ENCODE measurements around the gene CHD6. TPM values are rescaled to one million over a fixed set of nuclear protein-coding genes. Genes with fewer than 3 reads are reported as not detected.

The CHD6 gene
- total RNA-seq, 2 donors from 2014 or later: 51.1 to 56.2 TPM

DNA sequence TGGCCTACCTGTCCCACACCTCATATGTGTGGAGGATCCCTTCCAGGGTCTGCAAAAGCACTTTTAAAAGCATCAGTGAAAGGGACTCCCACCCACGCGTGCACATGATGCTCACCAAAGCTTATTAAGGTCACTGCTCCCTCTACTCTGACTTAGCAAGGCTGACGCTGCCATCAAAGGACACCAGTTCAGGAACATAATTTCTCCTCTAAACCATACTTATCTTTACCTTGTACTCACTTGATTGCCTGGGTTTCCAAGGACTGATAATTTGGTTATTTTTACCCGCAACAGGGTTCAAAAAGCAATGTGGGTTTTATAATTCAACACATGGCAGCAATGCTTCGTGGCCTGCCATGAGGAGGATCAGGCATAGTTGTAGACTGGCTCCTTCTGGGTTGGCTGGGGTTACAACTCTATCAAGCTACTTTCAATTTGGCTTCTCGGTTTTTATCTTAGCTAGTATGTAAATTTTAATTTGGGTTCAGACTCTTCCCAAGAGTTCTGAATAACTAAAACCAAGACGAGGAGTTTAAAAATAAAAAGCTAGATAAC, 199.4 kb downstream of the CHD6 start:
- intact Hi-C loops (cut with DNase I): loop anchor here in 1 of 2 donors (10.0 kb wide), 1 partner anchor 244 kb away; no protein-coding TSS in a partner anchor
- no peak for DNase-seq (ENCODE audit: low spot score)

DNA sequence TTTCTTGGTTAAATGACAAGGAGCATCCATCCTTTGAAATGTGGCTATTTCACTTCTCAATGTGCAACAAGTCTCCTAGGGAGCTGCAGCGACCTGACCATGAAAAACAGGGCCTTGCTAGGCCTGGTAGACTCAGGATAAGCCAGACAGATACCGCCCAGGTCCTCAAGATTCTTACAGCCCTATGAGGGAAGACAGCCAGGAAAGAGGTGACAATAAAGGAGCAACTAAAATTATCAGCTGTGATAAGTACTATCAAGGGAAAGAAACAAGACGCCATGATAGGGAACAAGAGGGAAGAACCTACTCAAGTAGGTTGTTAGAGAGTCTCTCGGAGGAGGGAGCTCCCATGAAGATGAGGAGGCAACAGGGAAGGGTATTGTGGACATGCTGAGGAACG, 200.1 kb downstream of the CHD6 start:
- no peak for DNase-seq (ENCODE audit: low spot score)
- intact Hi-C loops (cut with DNase I): loop anchor here in 1 of 2 donors (10.0 kb wide), 1 partner anchor 243 kb away; no protein-coding TSS in a partner anchor

DNA sequence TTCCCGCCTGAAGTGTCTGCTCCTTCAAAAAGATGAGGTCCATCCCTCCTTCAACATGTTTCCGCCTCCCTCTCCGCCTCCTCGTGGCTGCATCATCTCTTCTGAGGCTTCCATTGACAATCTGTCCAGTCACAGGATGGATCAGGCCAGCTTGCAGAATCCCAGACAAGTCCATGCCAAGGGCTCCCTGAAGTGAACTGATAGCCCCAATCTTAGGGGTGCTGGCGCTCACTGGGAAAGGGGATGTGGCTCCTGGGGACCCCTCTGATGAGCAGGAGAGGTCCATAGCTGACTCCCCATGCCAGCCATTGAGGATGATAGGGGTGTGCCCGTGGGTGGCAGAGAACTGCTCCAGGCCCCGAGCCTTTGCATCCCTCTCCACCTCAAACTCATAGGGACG, 203.0 kb downstream of the CHD6 start:
- DNase-seq (ENCODE audit: low spot score): no peak
- intact Hi-C loops (cut with DNase I): loop anchor here in 1 of 2 donors (10.0 kb wide), 1 partner anchor 240 kb away; no protein-coding TSS in a partner anchor

DNA sequence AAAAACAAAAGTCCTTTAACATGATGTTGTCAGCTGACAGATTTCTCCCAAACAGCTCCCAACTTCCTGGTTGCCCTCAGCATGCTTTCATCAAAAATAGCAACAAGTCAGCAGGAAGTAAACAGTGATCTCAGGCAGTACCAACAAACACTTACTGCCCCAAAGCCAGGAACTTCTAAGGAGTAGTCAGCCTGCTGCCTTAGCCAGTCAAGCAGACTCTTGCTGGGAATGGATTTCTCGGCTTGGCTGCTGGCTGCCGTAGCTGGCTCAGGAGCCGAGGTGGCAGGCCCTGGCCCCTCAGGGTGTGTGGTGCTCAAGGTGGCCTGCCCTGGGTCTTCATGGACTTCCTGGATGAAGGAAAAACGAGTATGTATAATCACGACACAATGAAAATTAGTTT, 205.0 kb downstream of the CHD6 start:
- intact Hi-C loops (cut with DNase I): loop anchor here in 1 of 2 donors (10.0 kb wide), 1 partner anchor 238 kb away; no protein-coding TSS in a partner anchor
- DNase-seq (ENCODE audit: low spot score): no peak

DNA sequence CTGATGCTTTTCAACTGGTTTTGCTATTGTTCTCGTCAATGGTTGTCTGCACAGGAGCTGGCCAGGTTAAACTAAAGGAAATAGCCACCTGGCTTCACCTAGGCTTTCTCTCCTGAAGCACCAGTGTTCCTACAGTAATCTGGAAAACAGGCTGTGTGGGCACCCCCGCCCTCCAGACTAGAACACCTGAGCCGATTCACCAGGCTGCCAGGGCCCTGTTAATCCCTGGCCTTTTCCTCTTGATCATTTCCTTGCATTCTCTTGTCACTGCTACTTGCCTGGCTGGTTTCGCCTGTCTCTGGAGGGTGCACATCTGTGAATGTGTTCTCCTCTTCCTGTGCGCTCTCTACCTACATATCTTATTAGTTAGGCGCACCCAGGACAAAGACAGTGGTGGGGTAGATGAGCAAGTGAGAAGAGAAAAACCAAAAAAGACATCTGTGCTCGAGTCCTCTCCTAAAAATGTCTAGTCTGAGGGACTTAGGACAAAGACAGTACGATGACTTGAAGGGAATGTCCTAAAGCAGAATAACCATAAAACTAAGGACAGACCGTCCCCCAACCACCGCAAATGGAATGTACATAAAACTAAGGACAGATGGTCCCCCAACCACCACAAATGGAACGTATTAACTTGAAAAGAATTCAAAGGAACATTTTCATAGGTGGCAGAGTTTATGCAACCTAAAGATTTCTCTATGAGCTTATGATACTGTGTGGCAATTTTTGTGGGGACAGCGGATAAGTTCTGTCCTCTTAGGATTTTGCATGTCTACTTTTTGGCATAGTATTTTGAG, 205.7 kb downstream of the CHD6 start:
- DNase-seq (ENCODE audit: low spot score): no peak

DNA sequence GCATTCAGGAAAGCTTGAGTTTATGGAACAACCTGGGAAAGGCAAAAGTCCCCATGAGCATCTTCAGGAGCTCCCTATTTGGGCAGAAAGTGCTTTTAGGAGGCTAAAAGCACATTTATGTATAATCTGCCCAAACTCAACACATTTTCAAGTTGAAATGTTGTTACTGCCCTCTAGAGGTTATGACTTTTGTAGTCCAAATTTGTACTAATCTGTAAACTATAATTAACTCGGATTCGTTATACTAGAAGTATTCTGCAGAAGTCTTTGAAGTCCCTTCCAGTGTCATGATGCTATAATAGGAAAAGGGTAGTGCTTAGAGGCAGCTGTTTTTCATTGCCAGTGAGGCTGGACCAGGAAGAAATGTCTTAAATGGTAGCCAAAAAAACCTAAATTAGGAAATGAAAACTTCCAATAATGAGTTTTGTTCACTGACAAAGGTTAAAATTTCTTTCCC, 206.8 kb downstream of the CHD6 start:
- DNase-seq (ENCODE audit: low spot score): no peak
- intact Hi-C loops (cut with DNase I): loop anchor here in 1 of 2 donors (10.0 kb wide), 1 partner anchor 237 kb away; no protein-coding TSS in a partner anchor

More for the DNA sequence above, 205.7 kb downstream of the CHD6 start:
- intact Hi-C loops (cut with DNase I): loop anchor here in 1 of 2 donors (10.0 kb wide), 1 partner anchor 238 kb away; no protein-coding TSS in a partner anchor

DNA sequence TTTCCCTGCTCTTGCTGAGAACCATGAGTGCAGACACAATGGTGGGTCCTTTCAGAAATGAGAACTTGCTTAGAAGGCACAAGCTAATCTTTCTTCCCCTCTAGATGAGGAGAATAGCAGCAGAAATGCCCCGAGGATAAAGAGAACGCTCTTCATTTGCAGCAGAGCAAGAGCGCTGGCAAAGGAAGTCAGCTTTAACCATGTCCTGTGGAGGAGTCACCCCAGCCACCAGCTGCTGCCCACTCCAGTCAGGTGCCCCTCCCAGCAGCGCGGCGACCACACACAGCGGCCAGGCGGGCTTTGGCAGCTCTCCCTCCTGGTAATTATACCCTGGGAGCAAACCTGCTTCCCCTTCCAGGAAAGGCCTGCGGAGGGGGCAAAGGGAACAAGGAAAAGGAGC, 209.2 kb downstream of the CHD6 start:
- intact Hi-C loops (cut with DNase I): loop anchor here in 1 of 2 donors (5.0 kb wide), 1 partner anchor 67 kb away; the partner anchor contains the start of gene LPIN3
- DNase-seq (ENCODE audit: low spot score): no peak

DNA sequence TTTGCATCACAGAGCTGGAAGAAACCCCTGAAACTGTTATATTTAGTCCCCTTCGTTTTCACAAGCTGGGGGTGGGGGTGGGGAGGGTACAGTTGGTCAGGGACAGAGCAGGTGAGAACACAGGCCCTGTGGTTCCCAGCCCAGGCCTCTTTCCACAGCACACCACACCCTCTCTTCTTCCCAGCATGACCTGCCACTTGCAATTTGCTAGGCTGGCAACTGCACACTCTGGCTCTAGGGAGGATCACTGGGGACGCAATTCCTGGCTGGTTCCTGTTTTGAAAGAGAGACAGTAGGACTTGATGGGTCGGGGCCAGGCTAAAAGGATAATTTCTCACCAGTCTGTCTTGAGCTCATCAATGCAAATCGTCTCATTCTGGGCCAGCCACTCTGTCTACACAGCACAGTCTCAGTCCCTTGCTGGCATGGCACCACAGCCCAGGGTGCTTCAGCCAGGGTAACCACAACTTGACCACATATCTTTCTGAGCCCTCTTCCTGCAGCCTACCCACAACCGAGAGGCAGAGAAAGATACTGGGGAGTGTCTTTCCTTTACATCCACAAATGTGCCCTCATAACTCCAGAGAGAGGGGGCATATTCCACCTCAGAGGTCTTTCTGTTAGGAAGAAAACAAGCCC, 209.9 kb downstream of the CHD6 start:
- DNase-seq (ENCODE audit: low spot score): no peak
- intact Hi-C loops (cut with DNase I): loop anchor here in 1 of 2 donors (5.0 kb wide), 1 partner anchor 66 kb away; the partner anchor contains the start of gene LPIN3

DNA sequence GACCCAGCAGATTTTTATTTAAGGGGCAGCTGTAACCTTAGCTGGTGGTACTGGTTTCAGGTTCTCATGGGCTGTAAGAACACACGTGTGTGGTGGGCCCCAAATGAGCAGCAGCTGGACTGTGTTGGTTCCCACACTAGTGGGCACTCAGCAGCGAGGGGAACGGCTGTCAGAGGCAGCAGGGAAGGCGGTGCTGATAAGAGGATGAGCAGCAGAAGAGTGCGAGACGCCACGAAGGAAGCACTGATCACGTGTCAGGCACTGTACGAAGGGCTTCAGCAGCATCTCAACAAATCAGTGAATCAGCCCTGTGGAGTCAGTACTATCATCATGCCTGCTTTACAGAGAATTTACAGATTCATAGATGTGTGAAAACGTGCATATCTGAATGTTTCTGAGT, 210.6 kb downstream of the CHD6 start:
- DNase-seq (ENCODE audit: low spot score): no peak
- intact Hi-C loops (cut with DNase I): loop anchor here in 1 of 2 donors (5.0 kb wide), 1 partner anchor 65 kb away; the partner anchor contains the start of gene LPIN3

DNA sequence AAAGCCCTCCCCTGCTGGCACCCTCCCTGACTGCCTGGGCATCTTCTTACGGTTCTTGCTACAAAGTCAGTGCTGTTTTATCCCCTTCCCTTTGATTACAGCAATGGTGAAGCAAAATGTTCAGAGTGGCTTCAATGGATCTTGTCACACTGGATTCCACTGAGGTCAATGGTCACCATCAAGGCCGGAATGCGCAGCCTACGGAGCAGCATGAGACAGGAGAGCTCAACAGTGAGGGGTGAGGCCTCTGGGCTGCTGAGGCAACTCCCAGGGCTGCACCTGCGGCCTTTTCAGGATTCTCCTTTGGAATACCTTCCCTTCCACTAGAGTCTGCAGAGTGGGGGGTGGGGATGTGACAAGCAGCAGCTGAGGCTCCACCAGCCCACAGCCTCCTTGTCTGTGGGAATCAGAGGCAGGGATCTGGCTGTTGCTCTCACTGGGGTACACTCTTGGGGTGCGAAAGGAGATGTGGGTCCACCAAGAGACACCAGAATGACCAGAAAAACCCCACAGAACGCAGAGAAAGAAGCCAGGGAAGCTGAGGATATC, 211.2 kb downstream of the CHD6 start:
- intact Hi-C loops (cut with DNase I): loop anchor here in 1 of 2 donors (5.0 kb wide), 1 partner anchor 65 kb away; the partner anchor contains the start of gene LPIN3

DNA sequence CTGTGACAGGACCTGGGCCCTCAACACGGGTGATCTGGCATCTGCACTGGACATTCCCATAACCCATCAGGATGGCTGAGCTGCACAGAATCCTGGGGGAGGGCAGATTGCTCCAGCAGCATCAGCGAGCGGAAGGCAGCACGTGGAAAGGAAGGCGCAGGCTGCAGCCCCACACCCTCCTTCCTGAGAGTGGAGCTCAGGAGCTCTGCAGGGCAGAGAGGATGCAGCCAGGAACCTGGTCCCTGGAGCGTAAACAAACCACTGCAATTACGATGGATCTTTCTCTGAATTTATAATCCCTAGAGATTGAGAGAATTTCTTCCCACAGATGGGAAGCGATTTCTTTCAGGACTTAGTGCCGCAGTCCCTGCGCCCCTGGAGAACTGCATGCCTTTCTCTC, 211.8 kb downstream of the CHD6 start:
- intact Hi-C loops (cut with DNase I): loop anchor here in 1 of 2 donors (5.0 kb wide), 1 partner anchor 64 kb away; the partner anchor contains the start of gene LPIN3
- DNase-seq (ENCODE audit: low spot score): no peak

More for the DNA sequence above, 211.2 kb downstream of the CHD6 start:
- no peak for DNase-seq (ENCODE audit: low spot score)

DNA sequence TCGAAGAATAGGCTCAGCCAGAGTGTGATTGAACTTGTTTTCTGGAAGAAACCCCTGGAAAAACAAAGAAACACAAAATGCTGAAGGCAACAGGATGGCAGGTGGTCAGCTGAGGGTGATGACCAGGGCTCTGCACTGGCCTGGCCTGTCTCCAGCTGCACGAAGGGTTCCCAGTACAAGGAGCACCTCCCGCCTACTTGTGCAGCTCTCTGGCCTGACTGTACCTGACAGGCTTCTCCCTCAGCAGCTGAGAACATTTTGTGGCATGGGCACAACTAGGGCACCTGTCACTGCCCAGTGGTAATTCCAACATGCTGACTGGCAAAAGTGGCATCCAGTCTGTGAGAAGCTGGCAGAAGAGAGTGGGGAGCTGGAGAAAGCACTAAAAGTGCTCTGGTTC, 212.7 kb downstream of the CHD6 start:
- DNase-seq (ENCODE audit: low spot score): no peak
- intact Hi-C loops (cut with DNase I): loop anchor here in 1 of 2 donors (5.0 kb wide), 1 partner anchor 63 kb away; the partner anchor contains the start of gene LPIN3

DNA sequence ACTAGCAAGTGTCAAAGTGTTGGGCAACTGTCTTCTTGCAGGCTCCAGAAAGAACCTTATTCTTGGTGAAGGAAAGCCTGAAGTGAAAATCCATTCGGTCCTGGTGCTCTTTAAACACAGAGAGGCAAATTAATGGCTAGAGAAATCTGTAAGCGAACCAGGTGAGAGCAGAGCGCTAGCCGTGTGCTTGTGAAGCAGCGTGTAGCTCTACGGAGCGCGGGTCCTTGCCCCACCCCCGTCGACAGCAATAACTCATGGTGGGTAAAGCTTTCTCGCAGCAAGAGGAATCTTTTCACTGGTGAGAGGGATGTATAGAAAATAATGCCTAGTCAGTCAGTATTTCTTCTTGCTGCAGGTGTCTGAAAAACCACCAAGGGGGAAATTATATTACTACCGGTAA, 214.6 kb downstream of the CHD6 start:
- DNase-seq (ENCODE audit: low spot score): no peak
- intact Hi-C loops (cut with DNase I): no loop called here

DNA sequence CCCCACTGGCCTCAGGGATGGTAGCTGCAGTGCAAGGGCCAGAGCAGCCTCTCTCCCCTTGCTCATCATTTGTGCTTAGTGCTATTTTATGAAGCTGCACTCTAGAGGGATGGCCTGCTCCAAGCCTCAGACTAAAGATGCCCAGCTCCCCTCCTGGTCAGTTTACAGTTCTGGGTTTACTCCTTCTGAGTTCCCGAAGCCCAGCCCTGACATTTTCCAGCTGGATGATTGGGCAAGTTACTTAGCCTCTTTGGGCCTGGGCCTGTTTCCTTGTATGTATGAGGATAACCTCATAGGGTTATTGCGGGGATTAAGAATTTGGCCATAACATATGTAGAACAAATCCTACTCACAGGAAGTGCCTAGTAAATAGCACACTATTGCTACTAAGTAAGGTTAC, 219.8 kb downstream of the CHD6 start:
- no peak for DNase-seq (ENCODE audit: low spot score)
- intact Hi-C loops (cut with DNase I): no loop called here

DNA sequence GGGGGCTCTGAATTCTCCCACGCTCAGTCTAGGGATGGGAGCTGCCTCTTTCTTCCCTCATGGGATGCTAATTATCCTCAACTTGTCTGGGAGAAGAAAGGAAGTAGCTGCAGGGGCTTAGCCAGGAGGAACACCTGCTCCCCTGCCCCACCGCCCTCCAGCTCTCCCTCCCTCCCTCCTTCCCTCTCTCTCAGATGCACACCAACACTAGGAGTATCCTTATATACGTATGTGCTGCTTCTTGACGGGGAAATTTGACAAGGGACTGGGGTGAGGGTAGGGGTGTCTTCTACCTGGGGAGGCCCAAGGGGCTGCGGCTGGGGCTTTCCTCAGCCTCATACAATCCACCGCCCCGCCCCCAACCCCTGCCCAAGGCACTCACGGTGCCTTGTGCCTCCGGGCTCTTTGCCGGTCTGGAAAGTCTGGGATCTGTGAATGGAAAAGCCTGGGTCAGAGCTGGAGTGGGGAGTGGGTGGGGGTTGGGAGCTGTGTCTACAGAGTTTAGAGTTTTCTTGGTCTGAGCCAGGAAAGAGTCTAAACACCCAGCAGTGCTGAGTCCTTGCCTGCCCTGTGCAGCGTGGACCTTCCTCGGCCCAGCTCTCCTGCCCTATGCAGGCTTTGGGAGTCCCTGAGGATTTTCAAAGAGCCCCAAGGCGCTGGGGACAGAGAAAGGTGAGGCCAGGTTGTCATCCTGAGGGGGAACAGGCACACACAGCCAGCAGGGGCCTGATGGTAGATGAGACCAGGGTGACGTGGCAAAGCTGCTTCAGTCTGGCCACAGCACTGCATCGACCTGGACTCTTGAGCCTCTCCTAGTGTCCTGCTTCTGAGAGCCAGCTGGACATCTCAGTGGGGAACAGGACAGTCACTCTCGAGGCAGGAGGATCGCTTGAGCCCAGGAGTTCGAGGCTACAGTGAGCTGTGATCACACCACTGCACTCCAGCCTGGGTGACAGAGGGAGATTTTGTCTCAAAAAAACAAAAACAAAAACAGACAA, 222.2 kb downstream of the CHD6 start:
- intact Hi-C loops (cut with DNase I): no loop called here
- DNase-seq (ENCODE audit: low spot score): no peak

DNA sequence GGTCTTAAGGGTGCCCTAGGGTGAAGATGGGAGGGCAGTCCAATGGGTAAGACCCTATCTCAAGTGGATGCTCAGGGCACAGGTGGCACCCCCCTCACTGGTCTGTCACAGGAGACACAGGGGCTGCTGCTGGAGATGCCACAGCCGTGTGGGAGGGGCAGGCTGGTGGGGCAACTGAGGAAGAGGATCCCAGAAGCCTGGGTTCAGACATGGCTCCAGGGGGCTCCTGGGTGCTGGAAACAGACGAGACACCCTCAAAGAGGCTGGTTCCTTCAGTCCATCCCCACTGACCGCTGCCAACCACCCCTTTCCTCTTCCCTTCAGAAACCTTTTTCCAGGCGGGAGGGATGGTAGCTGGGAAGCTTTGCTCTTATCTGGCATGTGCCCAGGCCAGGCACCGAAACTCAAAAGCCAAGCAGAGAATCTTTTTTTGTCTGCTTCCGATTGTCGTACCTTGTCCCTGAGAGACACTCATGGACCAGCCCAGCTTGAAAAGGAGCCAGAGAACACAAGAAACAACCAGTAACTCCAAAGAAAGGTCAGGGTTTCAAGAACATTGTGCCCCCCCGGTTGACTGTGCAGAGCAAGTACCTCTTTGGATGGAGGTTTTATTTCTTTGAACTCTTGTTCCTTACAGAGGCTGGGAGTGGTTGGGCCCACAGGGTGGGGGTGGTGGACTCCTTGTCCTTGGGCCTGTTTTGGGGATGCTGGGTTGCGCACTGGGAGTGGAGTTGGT, 223.1 kb downstream of the CHD6 start:
- intact Hi-C loops (cut with DNase I): no loop called here

DNA sequence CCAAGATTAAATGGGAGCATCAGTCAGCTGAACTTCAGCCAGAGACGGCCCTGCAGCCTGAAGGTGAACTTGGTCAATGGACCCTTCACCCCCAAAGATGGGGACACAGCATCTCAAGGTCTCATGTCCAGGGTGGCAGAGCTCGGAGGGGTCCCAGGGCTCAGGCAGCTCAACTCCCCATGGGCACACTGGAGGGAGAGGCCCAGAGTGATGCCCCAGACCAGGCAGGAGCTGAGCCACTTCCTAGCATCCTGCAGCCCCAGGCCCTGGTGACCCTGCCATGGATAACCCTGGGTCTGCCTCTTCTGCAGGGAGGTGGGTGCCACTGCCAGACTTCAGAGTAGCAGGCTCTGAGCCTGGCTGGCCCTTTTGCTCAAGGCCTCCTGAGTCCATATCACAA, 224.1 kb downstream of the CHD6 start:
- intact Hi-C loops (cut with DNase I): no loop called here
- DNase-seq (ENCODE audit: low spot score): no peak

More for the DNA sequence above, 223.1 kb downstream of the CHD6 start:
- DNase-seq (ENCODE audit: low spot score): no peak
